GM12878 (cell line): ENCODE results near the gene KIAA0930. TPM values are rescaled to one million over a fixed set of nuclear protein-coding genes. Genes with fewer than 3 reads are reported as not detected.

Source experiments
- ATAC-seq: fragments of 200-7000 bp; cut with Tn5 transposase; 3 replicates; pipeline ENCODE4 v1.9.1; 2020; ENCODE audit warnings: mild to moderate bottlenecking, moderate library complexity
- BruUV-seq: library from RNA; stranded (reverse); fragments of 400-500 nt; replicated peaks from 2 replicates; lab custom pipeline; 2021; lab: Mats Ljungman, UMichigan
- CTCF ChIA-PET: fragments of 300-600 bp; sonication (Branson Sonifier 250); formaldehyde crosslinking; extraction: SDS; loops from one replicate; lab custom pipeline; 2021; ENCODE audit warnings: inconsistent platforms; lab: Yijun Ruan, JAX
- POLR2A ChIA-PET: fragments of 350-600 bp; formaldehyde crosslinking; extraction: SDS; loops from one replicate; lab custom pipeline; 2021; ENCODE audit warnings: inconsistent platforms; lab: Charles Lee
- RAD21 ChIA-PET: fragments of 300-600 bp; sonication (Branson Sonifier 250); formaldehyde crosslinking; loops from one replicate; lab custom pipeline; 2023; ENCODE audit warnings: antibody characterized with exemption; ENCODE audit not compliant: unreplicated experiment; lab: Charles Lee
- SMC1A ChIA-PET: fragments of 300-600 bp; sonication (Branson Sonifier 250); formaldehyde crosslinking; loops from one replicate; lab custom pipeline; 2023; ENCODE audit not compliant: unreplicated experiment, uncharacterized antibody; lab: Charles Lee
- DNase-seq: peaks from one replicate; pipeline ENCODE4 v3.0.0-alpha.2; 2011; ENCODE audit warnings: low read depth, low spot score
- FAIRE-seq: peaks from 3 replicates; lab custom pipeline; 2011; peaks lifted over from hg19 to GRCh38; lab: Jason Lieb, UNC
- H2AFZ ChIP-seq: 2 replicates; pipeline ENCODE4 v1.6.0; 2011; ENCODE audit warnings: low read depth, low read length, control low read depth; ENCODE audit not compliant: control insufficient read depth
- H3K27ac ChIP-seq: 2 replicates; pipeline ENCODE4 v1.5.1; 2011; ENCODE audit warnings: control low read depth; ENCODE audit not compliant: control insufficient read depth, insufficient read depth
- H3K27me3 ChIP-seq, 2 experiments: replicated peaks in 1 of 2; 2 replicates each; pipeline versions ENCODE4 v1.6.0 to v1.6.1; 2011; ENCODE audit warnings: low read length in 1 of 2; ENCODE audit not compliant: control insufficient read depth in 2 of 2, insufficient read depth in 2 of 2
- H3K36me3 ChIP-seq, 2 experiments: 2 replicates each; pipeline ENCODE4 v1.5.1; 2011; ENCODE audit warnings: low read length in 1 of 2; ENCODE audit not compliant: control insufficient read depth in 2 of 2, insufficient read depth in 2 of 2
- H3K4me1 ChIP-seq: 2 replicates; pipeline ENCODE4 v1.6.1; 2011; ENCODE audit warnings: mild to moderate bottlenecking, low read length, moderate library complexity, mixed read lengths; ENCODE audit not compliant: control insufficient read depth, insufficient read depth
- H3K4me2 ChIP-seq: 2 replicates; pipeline ENCODE4 v1.6.0; 2011; ENCODE audit warnings: control low read depth; ENCODE audit not compliant: control insufficient read depth, insufficient read depth
- H3K4me3 ChIP-seq: fragments of 200-600 bp; sonication (generic); 2 replicates; pipeline ENCODE4 v1.5.1; 2016
- H3K79me2 ChIP-seq: 2 replicates; pipeline ENCODE4 v1.6.0; 2011; ENCODE audit warnings: low read length; ENCODE audit not compliant: control insufficient read depth, insufficient read depth
- H3K9ac ChIP-seq: 2 replicates; pipeline ENCODE4 v1.8.0; 2011; ENCODE audit warnings: low read length, control low read depth, mixed read lengths; ENCODE audit not compliant: control insufficient read depth, insufficient read depth
- H3K9me3 ChIP-seq: replicated peaks from 3 replicates; pipeline ENCODE4 v1.5.1; 2011; ENCODE audit warnings: mild to moderate bottlenecking, low read length; ENCODE audit not compliant: control insufficient read depth, insufficient read depth
- H4K20me1 ChIP-seq: 2 replicates; pipeline ENCODE4 v1.6.0; 2011; ENCODE audit not compliant: control insufficient read depth, insufficient read depth
- KLF5 ChIP-seq: fragments of 450-650 bp; IDR thresholded peaks from 2 replicates; pipeline ENCODE4 v1.6.1; 2014; ENCODE audit warnings: mild to moderate bottlenecking; ENCODE audit not compliant: partially characterized antibody
- USF2 ChIP-seq: IDR thresholded peaks from 2 replicates; pipeline ENCODE4 v1.6.1; 2011; ENCODE audit warnings: low read depth, low read length, improper control_type of control experiment, borderline replicate concordance
- ZNF24 ChIP-seq: fragments of 450-650 bp; IDR thresholded peaks from 2 replicates; pipeline ENCODE4 v1.6.1; 2017; ENCODE audit warnings: antibody characterized with exemption, mild to moderate bottlenecking
- ZNF622 ChIP-seq: fragments of 450-650 bp; IDR thresholded peaks from 2 replicates; pipeline ENCODE4 v1.6.1; 2017; ENCODE audit warnings: mild to moderate bottlenecking, inconsistent platforms
- ZSCAN29 ChIP-seq: fragments of 450-650 bp; IDR thresholded peaks from 2 replicates; pipeline ENCODE4 v1.6.1; 2017; ENCODE audit warnings: mild to moderate bottlenecking, moderate library complexity
- WGBS: methylation state at CpG from one replicate; pipeline ENCODE4 v1.1.6; 2016; ENCODE audit warnings: low lambda C conversion rate; ENCODE audit not compliant: insufficient replicate concordance, insufficient coverage; ENCODE audit errors: missing lambda C conversion rate; 5-methylcytosine and 5-hydroxymethylcytosine counted together
- in situ Hi-C: fragments of 300-500 bp; cut with MboI; formaldehyde crosslinking; loops from 9 replicates; pipeline ENCODE4 v1.14.3; 2018; ENCODE audit warnings: mixed read lengths
- intact Hi-C: fragments of 100-400 bp; cut with micrococcal nuclease; formaldehyde crosslinking; loops from one replicate; pipeline ENCODE4 v1.14.2; 2022; ENCODE audit not compliant: unreplicated experiment
- polyA plus RNA-seq, 11 experiments: library from polyadenylated mRNA; depleted of rRNA in 4 of 11; unstranded in 6 of 11; stranded (reverse) in 5 of 11; fragments of >200 nt; fragmentation: Nextera tagmentation in 4 of 11; fragmentation: Illumina TruSeq in 1 of 11; extraction: Ambion mirVana in 4 of 11; extraction: Trizol in 1 of 11; gene quantifications; 1 replicate in 1 of 11; 2 replicates in 10 of 11; pipeline versions ENCODE4 v1.2.1 to v1.2.3, GENCODE V29; 2011 to 2016; ENCODE audit warnings: inconsistent platforms in 2 of 11, missing spikeins in 2 of 11, low read depth in 1 of 11
- total RNA-seq, 4 experiments: library from RNA; depleted of rRNA in 3 of 4; stranded (reverse); fragments of >200 nt in 3 of 4; fragmentation: Illumina TruSeq in 1 of 4; extraction: Trizol in 1 of 4; gene quantifications; 2 replicates each; pipeline versions ENCODE4 v1.2.1 to v1.2.3, GENCODE V29; 2013 to 2021
- TF ChIP-seq, protein P1 (sequence below): IDR thresholded peaks from 2 replicates; pipeline ENCODE4 v1.6.1; 2012; ENCODE audit warnings: improper control_type of control experiment, low read depth, low read length; ENCODE audit not compliant: insufficient replicate concordance

Gene KIAA0930
- total and polyA plus RNA-seq, 10 of the 15 experiments (the other 5 are each of a cell fraction or from before 2014, with no cell fraction given): 3.6 to 125 (median 46.3) TPM

GRCh38 chr22:45224331-45224730, 16.4 kb downstream of the KIAA0930 start (continued):
- TF ChIP-seq, protein P1, sequence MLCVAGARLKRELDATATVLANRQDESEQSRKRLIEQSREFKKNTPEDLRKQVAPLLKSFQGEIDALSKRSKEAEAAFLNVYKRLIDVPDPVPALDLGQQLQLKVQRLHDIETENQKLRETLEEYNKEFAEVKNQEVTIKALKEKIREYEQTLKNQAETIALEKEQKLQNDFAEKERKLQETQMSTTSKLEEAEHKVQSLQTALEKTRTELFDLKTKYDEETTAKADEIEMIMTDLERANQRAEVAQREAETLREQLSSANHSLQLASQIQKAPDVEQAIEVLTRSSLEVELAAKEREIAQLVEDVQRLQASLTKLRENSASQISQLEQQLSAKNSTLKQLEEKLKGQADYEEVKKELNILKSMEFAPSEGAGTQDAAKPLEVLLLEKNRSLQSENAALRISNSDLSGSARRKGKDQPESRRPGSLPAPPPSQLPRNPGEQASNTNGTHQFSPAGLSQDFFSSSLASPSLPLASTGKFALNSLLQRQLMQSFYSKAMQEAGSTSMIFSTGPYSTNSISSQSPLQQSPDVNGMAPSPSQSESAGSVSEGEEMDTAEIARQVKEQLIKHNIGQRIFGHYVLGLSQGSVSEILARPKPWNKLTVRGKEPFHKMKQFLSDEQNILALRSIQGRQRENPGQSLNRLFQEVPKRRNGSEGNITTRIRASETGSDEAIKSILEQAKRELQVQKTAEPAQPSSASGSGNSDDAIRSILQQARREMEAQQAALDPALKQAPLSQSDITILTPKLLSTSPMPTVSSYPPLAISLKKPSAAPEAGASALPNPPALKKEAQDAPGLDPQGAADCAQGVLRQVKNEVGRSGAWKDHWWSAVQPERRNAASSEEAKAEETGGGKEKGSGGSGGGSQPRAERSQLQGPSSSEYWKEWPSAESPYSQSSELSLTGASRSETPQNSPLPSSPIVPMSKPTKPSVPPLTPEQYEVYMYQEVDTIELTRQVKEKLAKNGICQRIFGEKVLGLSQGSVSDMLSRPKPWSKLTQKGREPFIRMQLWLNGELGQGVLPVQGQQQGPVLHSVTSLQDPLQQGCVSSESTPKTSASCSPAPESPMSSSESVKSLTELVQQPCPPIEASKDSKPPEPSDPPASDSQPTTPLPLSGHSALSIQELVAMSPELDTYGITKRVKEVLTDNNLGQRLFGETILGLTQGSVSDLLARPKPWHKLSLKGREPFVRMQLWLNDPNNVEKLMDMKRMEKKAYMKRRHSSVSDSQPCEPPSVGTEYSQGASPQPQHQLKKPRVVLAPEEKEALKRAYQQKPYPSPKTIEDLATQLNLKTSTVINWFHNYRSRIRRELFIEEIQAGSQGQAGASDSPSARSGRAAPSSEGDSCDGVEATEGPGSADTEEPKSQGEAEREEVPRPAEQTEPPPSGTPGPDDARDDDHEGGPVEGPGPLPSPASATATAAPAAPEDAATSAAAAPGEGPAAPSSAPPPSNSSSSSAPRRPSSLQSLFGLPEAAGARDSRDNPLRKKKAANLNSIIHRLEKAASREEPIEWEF: no peak
- TF ChIP-seq ZSCAN29: no peak
- TF ChIP-seq ZNF622: no peak

GRCh38 chr22:45223304-45224117, 17.2 kb downstream of the KIAA0930 start:
- H3K9ac ChIP-seq: no peak overlapping the region
- ChIA-PET POLR2A (no interaction called here), CTCF (interaction anchor here (0.6 kb wide), 1 partner anchor 797 kb away, joined by 4 read pairs; no protein-coding TSS in a partner anchor), RAD21 (no interaction called here), SMC1A (no interaction called here)
- H3K4me2 ChIP-seq: peak overlapping the region; percentile 34; the same call in 1 of the 2 replicates
- H3K27me3 ChIP-seq: no peaks in the 10 kb centered on the region
- 0 out of 2 replicates have a peak overlapping the region, but pooled peaks have one; percentile 1 for H3K27ac ChIP-seq
- TF ChIP-seq KLF5: peak; percentile 95
- peak; percentile 57; the same call in 1 of the 2 replicates for TF ChIP-seq ZNF24
- no peak for TF ChIP-seq USF2
- no TSS peak for BruUV-seq
- H2AFZ ChIP-seq: no peak overlapping the region
- FAIRE-seq: no peak
- no peaks in the 10 kb centered on the region; a peak in 1 of 4 replicates for H3K36me3 ChIP-seq
- 89% methylated on average over 5 of the region's 5 CpGs for WGBS
- intact Hi-C loops: no loop called here
- no peaks in the 10 kb centered on the region for H3K9me3 ChIP-seq
- no peak for DNase-seq
- no peak for ATAC-seq
- in situ Hi-C loops: no loop called here
- no peak overlapping the region for H3K4me3 ChIP-seq
- H3K79me2 ChIP-seq: peaks cover 42% of the 10 kb centered on the region
- peaks cover 25% of the 10 kb centered on the region for H3K4me1 ChIP-seq
- no peaks in the 10 kb centered on the region for H4K20me1 ChIP-seq
